Progenitor cell of endocrine pancreas (in vitro differentiated cells): ENCODE data around the gene L3MBTL1. TPM values are rescaled to one million over a fixed set of nuclear protein-coding genes. Genes with fewer than 3 reads are reported as not detected.

Experiments
- DNase-seq: peaks from one replicate; pipeline ENCODE4 v3.0.0; 2021; ENCODE audit warnings: low spot score; ENCODE audit not compliant: unreplicated experiment
- H3K27ac Mint-ChIP-seq: 2 replicates; pipeline ENCODE4 v1.8.0; 2021; ENCODE audit warnings: mild to moderate bottlenecking, moderate library complexity, mixed read lengths
- H3K27me3 Mint-ChIP-seq: 2 replicates; pipeline ENCODE4 v1.8.0; 2021; ENCODE audit warnings: mixed read lengths
- H3K36me3 Mint-ChIP-seq: 2 replicates; pipeline ENCODE4 v1.8.0; 2022; ENCODE audit warnings: mixed read lengths; ENCODE audit not compliant: insufficient read depth
- H3K4me1 Mint-ChIP-seq: 2 replicates; pipeline ENCODE4 v1.8.0; 2021; ENCODE audit warnings: low read depth, mixed read lengths
- H3K4me3 Mint-ChIP-seq: 2 replicates; pipeline ENCODE4 v1.8.0; 2021; ENCODE audit warnings: low read depth, mild to moderate bottlenecking, moderate library complexity, mixed read lengths
- H3K9me3 Mint-ChIP-seq: 2 replicates; pipeline ENCODE4 v1.8.0; 2021; ENCODE audit warnings: low read depth, mixed read lengths
- total RNA-seq: library from RNA; stranded (reverse); gene quantifications from 2 replicates; pipeline ENCODE4 v1.2.1, GENCODE V29; 2021
- TF ChIP-seq, protein P1 (sequence below): fragments of 200-600 bp; sonication (generic); IDR thresholded peaks from one replicate; pipeline ENCODE4 v1.5.0; 2021; ENCODE audit warnings: antibody characterized with exemption, mild to moderate bottlenecking; ENCODE audit not compliant: unreplicated experiment

The L3MBTL1 gene
- total RNA-seq, 1 donor from 2014 or later: 45.7 TPM

DNA sequence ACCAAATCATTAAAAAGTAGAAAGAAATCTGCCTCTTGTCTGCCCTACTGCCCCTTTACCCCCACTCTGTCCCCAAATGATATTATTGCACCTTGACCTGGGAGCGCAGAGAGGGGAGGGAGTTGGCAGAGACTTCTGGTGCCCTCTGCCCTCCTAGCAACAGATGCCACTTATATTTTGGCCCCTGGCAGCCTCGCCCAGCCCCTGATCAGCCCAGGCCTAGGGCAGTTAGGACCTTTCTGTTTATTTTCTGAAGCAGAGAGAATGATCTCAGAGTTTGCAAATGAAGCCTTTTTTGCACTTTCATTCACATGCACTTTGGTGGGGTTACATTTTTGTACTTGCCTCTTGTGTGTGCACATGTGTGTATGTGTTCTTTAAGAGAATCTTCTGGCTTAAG lies 43.0 kb downstream of the L3MBTL1 start:
- Mint-ChIP-seq H3K4me1 (no peaks in the 10 kb centered on the region), H3K27me3 (no peaks in the 10 kb centered on the region), H3K9me3 (peaks cover 8% of the 10 kb centered on the region), H3K36me3 (peaks cover 21% of the 10 kb centered on the region), H3K27ac (no peak overlapping the region), H3K4me3 (no peak overlapping the region)
- TF ChIP-seq, protein P1, sequence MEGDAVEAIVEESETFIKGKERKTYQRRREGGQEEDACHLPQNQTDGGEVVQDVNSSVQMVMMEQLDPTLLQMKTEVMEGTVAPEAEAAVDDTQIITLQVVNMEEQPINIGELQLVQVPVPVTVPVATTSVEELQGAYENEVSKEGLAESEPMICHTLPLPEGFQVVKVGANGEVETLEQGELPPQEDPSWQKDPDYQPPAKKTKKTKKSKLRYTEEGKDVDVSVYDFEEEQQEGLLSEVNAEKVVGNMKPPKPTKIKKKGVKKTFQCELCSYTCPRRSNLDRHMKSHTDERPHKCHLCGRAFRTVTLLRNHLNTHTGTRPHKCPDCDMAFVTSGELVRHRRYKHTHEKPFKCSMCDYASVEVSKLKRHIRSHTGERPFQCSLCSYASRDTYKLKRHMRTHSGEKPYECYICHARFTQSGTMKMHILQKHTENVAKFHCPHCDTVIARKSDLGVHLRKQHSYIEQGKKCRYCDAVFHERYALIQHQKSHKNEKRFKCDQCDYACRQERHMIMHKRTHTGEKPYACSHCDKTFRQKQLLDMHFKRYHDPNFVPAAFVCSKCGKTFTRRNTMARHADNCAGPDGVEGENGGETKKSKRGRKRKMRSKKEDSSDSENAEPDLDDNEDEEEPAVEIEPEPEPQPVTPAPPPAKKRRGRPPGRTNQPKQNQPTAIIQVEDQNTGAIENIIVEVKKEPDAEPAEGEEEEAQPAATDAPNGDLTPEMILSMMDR: no peak
- no peak for DNase-seq

- TF ChIP-seq, protein P1: no peak
- Mint-ChIP-seq H3K36me3 (no peaks in the 10 kb centered on the region), H3K4me1 (peaks cover 20% of the 10 kb centered on the region), H3K27me3 (no peaks in the 10 kb centered on the region), H3K27ac (no peak overlapping the region), H3K9me3 (no peaks in the 10 kb centered on the region), H3K4me3 (no peak overlapping the region)
- DNase-seq: no peak
Measured at GRCh38 chr20:43554369-43554768, 46.9 kb downstream of the L3MBTL1 start.

- TF ChIP-seq, protein P1: no peak
- Mint-ChIP-seq H3K4me1 (peaks cover 26% of the 10 kb centered on the region), H3K27ac (peak within 1 kb of the TSS; percentile 98), H3K36me3 (no peaks in the 10 kb centered on the region), H3K4me3 (peak within 1 kb of the TSS; percentile 40), H3K9me3 (no peaks in the 10 kb centered on the region), H3K27me3 (no peaks in the 10 kb centered on the region)
- peak; percentile 55 for DNase-seq
Measured at GRCh38 chr20:43558412-43559146, 51.1 kb downstream of the L3MBTL1 start, which contains the start of gene SGK2. TSS of gene SGK2 (plus strand) at chr20:43559027. CDS start at chr20:43566496, 7,469 bp downstream.

- H3K27ac Mint-ChIP-seq: peak overlapping the region; percentile 98
- DNase-seq: no peak
- no peaks in the 10 kb centered on the region for H3K36me3 Mint-ChIP-seq
- H3K4me1 Mint-ChIP-seq: peaks cover 26% of the 10 kb centered on the region
- TF ChIP-seq, protein P1: no peak
- no peaks in the 10 kb centered on the region for H3K27me3 Mint-ChIP-seq
- H3K9me3 Mint-ChIP-seq: no peaks in the 10 kb centered on the region
- peak overlapping the region; percentile 11 for H3K4me3 Mint-ChIP-seq
Measured at GRCh38 chr20:43559147-43559987, 51.9 kb downstream of the L3MBTL1 start.

DNA sequence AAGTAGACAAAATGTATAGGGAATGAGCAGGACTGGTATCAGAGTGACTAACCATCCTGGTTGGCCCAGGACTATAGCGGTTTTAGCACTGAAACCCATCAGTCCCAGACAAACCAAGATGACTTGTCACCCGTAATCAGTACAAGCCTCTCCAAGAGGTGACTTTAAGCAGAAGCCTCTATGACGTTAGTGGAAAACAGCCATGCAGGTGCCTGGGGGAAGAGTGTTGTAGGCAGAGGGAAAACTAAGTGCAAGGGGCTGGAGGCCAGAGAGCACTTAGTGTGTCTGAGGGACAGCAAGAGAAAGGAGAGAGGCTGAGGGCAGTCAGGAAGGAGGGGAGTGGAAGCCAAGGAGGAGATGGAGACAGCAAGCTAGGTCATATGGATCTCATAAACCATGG lies 53.5 kb downstream of the L3MBTL1 start:
- Mint-ChIP-seq H3K27ac (peak overlapping the region; percentile 49), H3K9me3 (no peaks in the 10 kb centered on the region), H3K4me1 (peaks cover 26% of the 10 kb centered on the region), H3K36me3 (no peaks in the 10 kb centered on the region), H3K4me3 (no peak overlapping the region), H3K27me3 (no peaks in the 10 kb centered on the region)
- DNase-seq: no peak
- TF ChIP-seq, protein P1: no peak
